HCT116 (cell line): ENCODE results near the gene UBE2M. TPM values are rescaled to one million over a fixed set of nuclear protein-coding genes. Genes with fewer than 3 reads are reported as not detected.
A peak's percentile ranks its signal among the peaks of the same experiment; 100 is the strongest.

Source experiments
- ATAC-seq: fragments of 200-7000 bp; cut with Tn5 transposase; 2 replicates; pipeline ENCODE4 v1.9.1; 2020; ENCODE audit warnings: mild to moderate bottlenecking, moderate library complexity
- BruUV-seq: library from RNA; stranded (reverse); fragments of 400-500 nt; replicated peaks from 2 replicates; lab custom pipeline; 2021; lab: Mats Ljungman, UMichigan
- CTCF ChIA-PET: fragments of 300-600 bp; sonication (Branson Sonifier 250); formaldehyde crosslinking; loops from one replicate; lab custom pipeline; 2021; ENCODE audit warnings: antibody characterized with exemption; lab: Charles Lee
- POLR2A ChIA-PET: fragments of 300-600, 350-600 bp; sonication (Branson Sonifier 250); formaldehyde crosslinking; loops from one replicate; lab custom pipeline; 2021; ENCODE audit warnings: antibody characterized with exemption; lab: Charles Lee
- RAD21 ChIA-PET, 2 experiments: fragments of 300-600 bp; sonication (Branson Sonifier 250); formaldehyde crosslinking; loops; one replicate each; lab custom pipeline; 2023; ENCODE audit warnings: low total read pairs in 2 of 2; ENCODE audit not compliant: uncharacterized antibody in 2 of 2, unreplicated experiment in 2 of 2, low non-redundant PET in 1 of 2; lab: Charles Lee
- DNase-seq: peaks from one replicate; pipeline ENCODE4 v3.0.0-alpha.2; 2010; ENCODE audit warnings: low read depth, low spot score
- H2AFZ ChIP-seq: fragments of 200-600 bp; shearing (Covaris generic), sonication (generic); 2 replicates; pipeline ENCODE4 v1.6.1; 2017; ENCODE audit warnings: low read depth, mixed run types, mixed read lengths, antibody characterized with exemption, low read length; ENCODE audit not compliant: poor library complexity, severe bottlenecking
- H3K27ac ChIP-seq: 2 replicates; pipeline ENCODE4 v1.5.1; 2012; ENCODE audit warnings: low read depth, low read length
- H3K27me3 ChIP-seq: fragments of 200-600 bp; sonication (generic); 2 replicates; pipeline ENCODE4 v1.6.1; 2016; ENCODE audit warnings: mixed run types, low read length, mixed read lengths; ENCODE audit not compliant: insufficient read depth
- H3K36me3 ChIP-seq, 2 experiments: fragments of 200-500 bp in 1 of 2; fragments of 200-600 bp in 1 of 2; sonication (Bioruptor generic) in 1 of 2; sonication (generic) in 1 of 2; 2 replicates each; pipeline versions ENCODE4 v1.5.1 to v1.6.1; 2014 to 2016; ENCODE audit warnings: low read length in 2 of 2, inconsistent platforms in 1 of 2, mixed read lengths in 1 of 2, mixed run types in 1 of 2; ENCODE audit not compliant: insufficient read depth in 2 of 2, control insufficient read depth in 1 of 2
- H3K4me1 ChIP-seq, 2 experiments: fragments of 200-600 bp in 1 of 2; sonication (generic) in 1 of 2; 2 replicates each; pipeline versions ENCODE4 v1.5.1 to v1.6.1; 2012 to 2017; ENCODE audit warnings: low read length in 2 of 2, inconsistent platforms in 1 of 2, mild to moderate bottlenecking in 1 of 2, mixed read lengths in 1 of 2, mixed run types in 1 of 2, moderate library complexity in 1 of 2; ENCODE audit not compliant: insufficient read depth in 2 of 2, control insufficient read depth in 1 of 2
- H3K4me2 ChIP-seq: fragments of 200-600 bp; sonication (generic); 2 replicates; pipeline ENCODE4 v1.6.1; 2017; ENCODE audit warnings: mixed run types, low read length, mixed read lengths
- H3K4me3 ChIP-seq, 2 experiments: fragments of 200-600 bp in 1 of 2; sonication (generic) in 1 of 2; replicated peaks in 1 of 2; 2 replicates each; pipeline ENCODE4 v1.5.1; 2011 to 2016; ENCODE audit warnings: low read length in 2 of 2, control low read depth in 1 of 2, low read depth in 1 of 2, mild to moderate bottlenecking in 1 of 2, mixed read lengths in 1 of 2, mixed run types in 1 of 2
- H3K79me2 ChIP-seq: fragments of 200-600 bp; sonication (generic); 2 replicates; pipeline ENCODE4 v1.6.1; 2017; ENCODE audit warnings: mild to moderate bottlenecking, mixed run types, low read length, moderate library complexity, mixed read lengths; ENCODE audit not compliant: insufficient read depth
- H3K9ac ChIP-seq: fragments of 200-600 bp; sonication (generic); 2 replicates; pipeline ENCODE4 v1.6.1; 2016; ENCODE audit warnings: low read length, mixed read lengths
- H3K9me2 ChIP-seq: fragments of 200-600 bp; sonication (generic), shearing (Covaris generic); 2 replicates; pipeline ENCODE4 v1.6.1; 2017; ENCODE audit warnings: mixed run types, mild to moderate bottlenecking, moderate library complexity; ENCODE audit not compliant: insufficient read depth
- H3K9me3 ChIP-seq, 2 experiments: fragments of 200-500 bp in 1 of 2; fragments of 200-600 bp in 1 of 2; sonication (Bioruptor generic) in 1 of 2; sonication (generic) in 1 of 2; 2 replicates each; pipeline ENCODE4 v1.6.1; 2014 to 2017; ENCODE audit warnings: low read length in 2 of 2, mixed read lengths in 2 of 2, inconsistent platforms in 1 of 2, low read depth in 1 of 2, mild to moderate bottlenecking in 1 of 2, mixed run types in 1 of 2, moderate library complexity in 1 of 2; ENCODE audit not compliant: control insufficient read depth in 1 of 2, insufficient read depth in 1 of 2
- H4K20me1 ChIP-seq: fragments of 200-600 bp; sonication (generic), shearing (Covaris generic); 2 replicates; pipeline ENCODE4 v1.6.1; 2017; ENCODE audit warnings: mixed run types, mild to moderate bottlenecking, moderate library complexity; ENCODE audit not compliant: insufficient read depth
- ATF3 ChIP-seq: IDR thresholded peaks from 2 replicates; pipeline ENCODE4 v1.6.1; 2012
- CEBPB ChIP-seq: IDR thresholded peaks from 2 replicates; pipeline ENCODE4 v1.6.1; 2012; ENCODE audit warnings: low read depth
- EGR1 ChIP-seq: IDR thresholded peaks from 2 replicates; pipeline ENCODE4 v1.6.1; 2012; ENCODE audit warnings: low read depth
- EZH2 ChIP-seq: fragments of 200-600 bp; sonication (generic); IDR thresholded peaks from 2 replicates; pipeline ENCODE4 v1.6.1; 2017; ENCODE audit warnings: antibody characterized with exemption, mixed run types
- EZH2phosphoT487 ChIP-seq: fragments of 200-600 bp; IDR thresholded peaks from 2 replicates; pipeline ENCODE4 v1.6.1; 2018; ENCODE audit warnings: antibody characterized with exemption, borderline replicate concordance
- FOSL1 ChIP-seq: IDR thresholded peaks from 2 replicates; pipeline ENCODE4 v1.6.1; 2012; ENCODE audit warnings: low read depth
- MAX ChIP-seq: IDR thresholded peaks from 2 replicates; pipeline ENCODE4 v1.6.1; 2012
- POLR2A ChIP-seq: IDR thresholded peaks from 2 replicates; pipeline ENCODE4 v1.7.0; 2011; ENCODE audit warnings: borderline replicate concordance; ENCODE audit not compliant: insufficient read depth, insufficient read length; ENCODE audit errors: extremely low read depth
- POLR2AphosphoS5 ChIP-seq: IDR thresholded peaks from 2 replicates; pipeline ENCODE4 v1.6.1; 2011; ENCODE audit warnings: mild to moderate bottlenecking, low read depth, low read length, moderate library complexity
- RAD21 ChIP-seq: IDR thresholded peaks from 2 replicates; pipeline ENCODE4 v1.6.1; 2012; ENCODE audit warnings: low read depth, mild to moderate bottlenecking
- REST ChIP-seq: IDR thresholded peaks from 2 replicates; pipeline ENCODE4 v1.6.1; 2012; ENCODE audit warnings: low read depth
- SRF ChIP-seq: IDR thresholded peaks from 2 replicates; pipeline ENCODE4 v1.6.1; 2012; ENCODE audit warnings: low read depth
- YY1 ChIP-seq: IDR thresholded peaks from 2 replicates; pipeline ENCODE4 v1.6.1; 2011; ENCODE audit warnings: low read length, low read depth, moderate library complexity, mild to moderate bottlenecking; ENCODE audit not compliant: insufficient replicate concordance; ENCODE audit errors: extremely low read depth
- intact Hi-C: fragments of 100-400 bp; cut with micrococcal nuclease; formaldehyde crosslinking; loops from 2 replicates; pipeline ENCODE4 v1.10.0; 2022
- total RNA-seq: library from RNA; stranded (reverse); gene quantifications from one replicate; pipeline ENCODE4 v1.2.1, GENCODE V29; 2021; ENCODE audit not compliant: unreplicated experiment

Gene UBE2M
- total RNA-seq, 1 experiment from 2014 or later: 120 TPM

- TF ChIP-seq REST (no peak), CEBPB (no peak), YY1 (no peak)
- TF ChIP-seq, all 23 proteins: peak for 0
These were observed 1.8 kb upstream of the UBE2M start (continued) for GRCh38 chr19:58560007-58560887.

- RAD21 ChIA-PET: no interaction called here
- no peaks in the 10 kb centered on the region for H3K9me3 ChIP-seq
- peak overlapping the region; percentile 94 for H3K9ac ChIP-seq
- H2AFZ ChIP-seq: no peak overlapping the region
- peaks cover 44% of the 10 kb centered on the region for H3K79me2 ChIP-seq
- intact Hi-C loops: loop anchor here (1.0 kb wide), 1 partner anchor 14 kb away; the partner anchor contains the start of gene MZF1
- CTCF ChIA-PET: interaction anchor here (1.0 kb wide), 1 partner anchor 40 kb away, joined by 5 read pairs; the partner anchor contains the start of gene ZBTB45
- POLR2A ChIA-PET: interaction anchor here (0.8 to 1.4 kb wide), 8 partner anchors 9 to 45 kb away, joined by 3 to 17 read pairs (median 6); partner anchors contain the start of genes MZF1, TRIM28 and ZBTB45
- no peaks in the 10 kb centered on the region for H3K9me2 ChIP-seq
- TSS peak; percentile 67 for BruUV-seq
- peak overlapping the region; percentile 98 for H3K27ac ChIP-seq
- peak; percentile 90 for DNase-seq
- peak; percentile 63 for ATAC-seq
- H3K4me1 ChIP-seq: peaks cover 18 to 42% of the 10 kb centered on the region in 2 experiments
- no peaks in the 10 kb centered on the region for H4K20me1 ChIP-seq
- no peaks in the 10 kb centered on the region for H3K27me3 ChIP-seq
- H3K4me3 ChIP-seq: peak overlapping the region; percentile 74 to 99
- peak overlapping the region; percentile 79 for H3K4me2 ChIP-seq
- H3K36me3 ChIP-seq: peaks cover 7 to 20% of the 10 kb centered on the region in 2 experiments; a peak in 2 of 4 replicates
- TF ChIP-seq RAD21 (no peak), EZH2 (no peak), POLR2A (peak; percentile 95), MAX (peak; percentile 98), REST (no peak), SRF (no peak), POLR2AphosphoS5 (peak; percentile 82), ATF3 (no peak), EGR1 (peak; percentile 78), EZH2phosphoT487 (no peak), FOSL1 (no peak), YY1 (peak; percentile 86), CEBPB (no peak)
These were observed 1.0 kb upstream of the UBE2M start for GRCh38 chr19:58559275-58560006.
